ENCODE data around the gene ATRNL1.
"Not testable (repeated sequence)": the region's sequence is repeated elsewhere in the genome, so short reads cannot be mapped to it uniquely, and the experiment has no call there.

The ATRNL1 gene

DNA sequence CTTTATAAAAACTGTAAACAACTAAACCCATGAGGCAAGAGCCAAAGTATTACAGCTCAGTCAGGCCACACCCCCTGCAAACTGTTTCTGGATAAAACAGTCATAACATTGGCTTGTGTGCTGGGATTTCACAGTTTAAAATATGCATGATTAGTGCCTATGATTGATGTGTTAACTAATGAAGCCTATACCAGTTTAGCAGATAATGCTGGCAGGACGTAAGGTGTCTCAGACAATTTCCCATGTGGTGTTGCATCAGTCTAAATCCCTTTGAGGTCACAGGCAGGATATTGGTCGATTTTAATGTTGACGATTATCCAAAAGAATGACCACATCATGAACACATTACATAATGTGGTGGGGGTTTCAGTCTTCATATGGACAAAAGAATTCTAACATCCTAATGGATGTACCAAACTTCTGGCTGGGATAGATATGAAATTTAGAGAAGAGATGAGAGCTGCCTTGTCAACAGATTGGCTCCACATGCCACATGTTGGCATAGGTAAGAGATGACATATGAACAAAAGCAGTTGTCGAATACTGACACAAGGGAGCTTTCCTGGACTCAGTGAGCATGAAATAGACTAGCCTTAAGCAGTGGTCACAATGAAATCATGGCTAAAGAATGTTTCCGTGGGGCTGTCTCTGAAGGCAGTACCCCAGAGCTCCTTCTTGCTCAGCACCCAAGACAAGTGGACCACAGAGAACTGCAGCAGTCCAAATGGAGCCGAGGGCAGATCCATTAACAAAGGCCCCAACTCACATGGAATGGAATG, 734.3 kb downstream of the ATRNL1 start:
- DNase-seq (ENCODE audit: insufficient read length, low spot score) (no peak), FAIRE-seq (no peak)

DNA sequence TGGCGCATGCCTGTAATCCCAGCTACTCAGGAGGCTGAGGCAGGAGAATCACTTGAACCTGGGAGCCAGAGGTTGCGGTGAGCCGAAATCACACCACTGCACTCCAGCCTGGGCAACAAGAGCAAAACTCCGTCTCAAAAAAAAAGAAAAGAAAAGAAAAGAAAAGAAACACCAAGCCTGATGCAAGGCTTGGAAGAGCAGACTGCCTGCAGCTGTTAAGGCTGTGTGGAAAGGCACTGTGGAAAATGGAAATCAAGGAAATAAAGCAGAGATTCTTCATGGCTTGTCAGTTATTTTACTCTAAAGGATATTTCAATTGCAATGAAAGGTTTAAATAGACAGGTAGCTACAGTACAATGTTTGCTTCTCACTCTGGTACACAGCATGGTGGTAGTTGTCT, 735.0 kb downstream of the ATRNL1 start:
- not testable (repeated sequence) for FAIRE-seq; DNase-seq (ENCODE audit: insufficient read length, low spot score)

DNA sequence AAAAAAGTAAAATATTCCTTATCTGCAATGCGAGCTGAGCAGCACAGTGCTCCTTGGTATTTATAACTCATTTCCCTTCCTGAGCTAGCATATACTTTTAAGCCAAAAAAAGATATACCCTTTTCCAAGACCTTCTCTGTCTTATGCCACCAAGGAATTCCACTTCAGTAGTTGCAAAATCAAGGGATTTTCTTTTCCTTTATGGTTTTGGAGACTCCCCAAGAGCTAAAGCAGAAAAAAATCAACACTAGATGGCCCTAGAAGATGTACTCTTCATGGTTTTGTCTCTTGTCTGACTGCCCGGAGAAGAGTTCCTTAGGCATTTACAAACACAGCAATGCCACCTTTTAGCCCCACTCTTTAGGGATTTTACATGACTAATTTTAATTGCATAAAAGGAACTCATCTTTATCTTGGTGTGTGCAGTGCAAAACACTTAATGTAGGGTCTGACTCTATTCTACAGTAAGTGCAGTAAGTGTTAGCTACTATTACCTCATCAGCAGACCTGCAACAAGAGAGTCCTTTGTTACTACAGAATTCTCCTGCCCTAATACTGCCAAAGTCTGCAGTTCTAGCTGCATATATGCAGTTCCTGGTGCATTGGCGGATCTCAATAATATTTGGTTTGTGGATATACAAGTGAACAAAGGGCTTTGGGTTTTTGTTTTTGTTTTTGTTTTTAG, 736.5 kb downstream of the ATRNL1 start:
- peak; percentile 11 for DNase-seq (ENCODE audit: insufficient read length, low spot score)
- no peak for FAIRE-seq

DNA sequence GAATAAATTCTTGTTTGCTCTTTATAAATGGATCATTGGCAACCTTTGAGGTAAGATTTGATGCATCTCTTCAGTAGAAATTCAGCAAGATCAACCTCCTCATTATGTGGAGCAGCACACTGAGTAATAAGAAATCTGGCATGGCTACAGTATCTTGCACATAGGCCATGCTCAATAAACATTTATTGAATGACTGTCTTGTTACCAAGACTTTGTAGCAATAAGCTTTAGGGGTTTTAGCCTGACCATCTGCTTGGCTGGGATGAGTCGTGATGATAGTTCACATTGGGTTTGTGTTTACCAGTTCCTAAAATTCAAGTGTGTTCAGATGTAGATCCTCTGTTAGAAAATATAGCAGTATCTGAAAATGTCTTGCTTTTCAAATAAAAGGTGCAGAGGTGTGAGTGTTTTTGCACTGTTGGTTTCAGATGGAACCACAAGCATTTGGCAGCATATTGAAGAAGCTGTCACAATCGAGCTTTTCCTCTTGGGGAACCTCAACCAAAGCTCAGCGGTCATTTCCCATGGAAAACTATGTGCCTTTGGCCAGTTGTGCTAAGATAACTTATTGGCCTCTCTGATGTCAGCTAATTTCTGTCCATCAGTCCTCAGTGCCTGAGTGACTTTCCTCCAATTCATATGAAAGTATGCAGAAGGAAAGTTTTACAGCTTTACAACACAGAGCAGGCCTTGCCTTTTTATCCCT, 737.3 kb downstream of the ATRNL1 start:
- FAIRE-seq (no peak), DNase-seq (ENCODE audit: insufficient read length, low spot score) (no peak)

DNA sequence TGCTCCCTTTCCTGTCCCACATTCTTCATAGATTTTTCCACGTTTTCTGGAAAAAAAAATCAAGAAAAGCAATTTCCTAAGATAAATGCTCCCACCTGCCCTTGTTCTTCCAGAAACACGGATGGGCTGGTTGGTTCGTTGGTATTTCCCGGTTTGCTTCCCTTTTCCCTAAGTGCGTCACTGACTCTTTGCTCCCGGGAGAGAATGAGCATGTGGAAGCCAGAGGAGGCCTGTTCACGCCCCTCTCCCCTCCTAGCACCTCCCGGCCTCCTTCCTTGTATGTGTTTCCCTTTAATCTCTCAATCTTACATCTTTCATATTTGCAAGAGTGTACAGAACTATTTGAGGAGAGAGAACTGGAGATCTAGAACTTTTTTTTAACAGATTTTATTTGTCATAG, 737.9 kb downstream of the ATRNL1 start:
- no peak for DNase-seq (ENCODE audit: insufficient read length, low spot score)
- no peak for FAIRE-seq

DNA sequence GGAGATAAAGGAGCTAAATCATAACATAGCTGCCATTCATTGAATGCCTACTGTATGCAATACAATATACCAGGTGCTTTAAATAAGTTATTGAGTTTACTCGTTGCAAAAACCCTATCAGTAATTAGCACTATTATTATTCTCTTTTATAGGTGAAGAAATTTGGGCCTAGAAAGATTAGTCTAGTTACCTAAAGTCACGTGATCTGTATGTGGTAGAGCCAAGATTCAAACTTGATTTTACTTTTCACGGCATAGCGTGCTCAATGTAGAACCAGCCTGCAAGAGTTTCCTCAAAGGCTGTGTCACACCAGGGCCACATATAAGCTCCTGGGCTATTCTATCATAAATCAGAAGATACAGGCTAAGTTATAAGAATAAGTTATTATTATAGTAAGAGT, 740.0 kb downstream of the ATRNL1 start:
- no peak for FAIRE-seq
- DNase-seq (ENCODE audit: insufficient read length, low spot score): no peak

DNA sequence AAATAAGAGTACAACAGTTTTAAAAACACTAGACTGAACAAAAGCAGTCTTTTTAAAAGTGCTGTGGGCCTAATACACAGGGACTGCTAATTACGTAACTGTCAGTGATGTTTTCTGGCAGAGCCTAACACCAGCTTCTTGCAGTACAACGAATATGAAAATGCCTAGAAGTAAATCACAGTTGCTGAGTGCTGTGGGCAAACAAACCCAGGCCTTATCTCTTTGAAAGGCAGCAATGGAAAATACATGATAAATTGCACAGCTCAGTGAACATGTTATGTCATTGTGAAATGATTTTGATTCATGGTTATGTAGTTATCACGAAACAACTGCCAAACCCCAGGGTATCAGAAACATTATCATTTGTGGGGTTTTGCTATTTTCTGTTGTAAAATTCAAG, 751.4 kb downstream of the ATRNL1 start:
- no peak for FAIRE-seq

DNA sequence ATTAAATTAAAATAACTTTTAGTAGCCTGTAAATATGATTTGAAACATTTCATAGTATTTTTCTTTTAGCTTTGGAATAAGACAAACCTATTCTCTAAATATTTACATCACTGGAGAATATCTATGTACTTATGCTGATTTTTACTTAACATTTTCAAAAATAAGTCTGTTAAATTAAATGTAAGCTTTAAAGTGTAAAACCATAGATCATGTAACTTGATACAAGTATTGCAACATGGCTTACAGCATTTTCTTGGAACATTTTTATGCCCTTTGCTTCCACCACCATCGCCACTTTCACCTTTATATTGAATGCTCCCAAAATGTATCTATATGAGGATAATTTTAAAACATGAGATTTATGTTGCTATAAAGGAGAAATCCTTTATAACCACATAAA, 752.8 kb downstream of the ATRNL1 start:
- FAIRE-seq (no peak), DNase-seq (ENCODE audit: insufficient read length, low spot score) (no peak)

More for the DNA sequence above, 751.4 kb downstream of the ATRNL1 start:
- DNase-seq (ENCODE audit: insufficient read length, low spot score): no peak

DNA sequence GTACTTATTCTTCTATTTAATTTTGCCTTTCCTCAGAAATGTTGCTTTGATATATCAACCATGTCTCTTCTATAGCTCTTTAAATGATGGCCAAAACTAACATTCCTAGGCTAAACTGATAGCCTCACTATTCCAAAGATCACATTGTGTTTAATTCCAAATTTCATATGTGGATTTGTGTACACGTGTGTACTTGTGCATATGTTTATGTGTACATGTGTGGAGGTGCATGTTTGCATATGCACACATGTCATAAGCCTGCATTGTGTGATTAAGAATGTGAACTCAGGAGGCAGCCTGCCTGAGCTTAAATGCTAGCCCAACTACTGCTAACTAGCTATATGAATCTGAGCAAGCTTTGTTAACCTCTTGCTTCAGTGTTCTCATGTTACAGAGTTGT, 753.4 kb downstream of the ATRNL1 start:
- no peak for DNase-seq (ENCODE audit: insufficient read length, low spot score)
- no peak for FAIRE-seq

DNA sequence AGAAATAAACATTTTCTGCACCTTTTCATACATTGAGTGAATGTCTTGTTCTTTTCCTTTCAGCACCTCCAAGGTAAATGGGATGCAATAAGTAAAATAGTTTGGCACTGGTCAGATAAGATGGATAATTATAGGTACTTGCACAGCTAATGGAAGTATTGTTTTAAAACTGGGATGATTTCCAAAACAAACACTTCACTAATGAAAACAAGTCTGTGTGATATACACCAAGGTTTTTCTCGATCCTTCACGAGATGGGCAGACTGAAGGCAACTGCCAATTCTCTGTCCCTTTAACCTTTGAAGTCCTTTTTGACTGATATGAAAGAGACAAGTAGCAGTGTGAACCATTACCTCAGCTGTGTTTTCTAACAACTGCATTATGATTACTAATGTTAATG, 756.0 kb downstream of the ATRNL1 start:
- no peak for FAIRE-seq
- no peak for DNase-seq (ENCODE audit: insufficient read length, low spot score)

DNA sequence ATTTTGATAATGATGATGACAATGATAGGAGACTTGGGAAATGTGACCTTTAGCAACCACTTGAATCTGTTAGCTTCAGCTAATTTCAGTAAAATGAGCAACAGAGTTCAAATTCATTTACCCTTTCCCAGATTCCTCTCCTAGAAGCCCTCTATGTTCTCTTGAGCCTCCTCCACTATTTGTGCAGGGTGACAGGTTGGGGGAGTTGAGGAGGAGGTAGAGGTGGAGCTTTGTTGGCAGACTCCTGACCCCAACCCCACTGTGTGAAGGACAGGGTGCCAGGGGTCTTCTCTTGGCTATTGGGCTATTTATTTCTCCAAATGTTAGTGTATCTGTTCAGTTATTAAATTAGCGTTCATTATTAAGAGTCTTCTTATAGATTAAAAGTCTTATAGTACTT, 757.5 kb downstream of the ATRNL1 start:
- FAIRE-seq (no peak), DNase-seq (ENCODE audit: insufficient read length, low spot score) (no peak)

DNA sequence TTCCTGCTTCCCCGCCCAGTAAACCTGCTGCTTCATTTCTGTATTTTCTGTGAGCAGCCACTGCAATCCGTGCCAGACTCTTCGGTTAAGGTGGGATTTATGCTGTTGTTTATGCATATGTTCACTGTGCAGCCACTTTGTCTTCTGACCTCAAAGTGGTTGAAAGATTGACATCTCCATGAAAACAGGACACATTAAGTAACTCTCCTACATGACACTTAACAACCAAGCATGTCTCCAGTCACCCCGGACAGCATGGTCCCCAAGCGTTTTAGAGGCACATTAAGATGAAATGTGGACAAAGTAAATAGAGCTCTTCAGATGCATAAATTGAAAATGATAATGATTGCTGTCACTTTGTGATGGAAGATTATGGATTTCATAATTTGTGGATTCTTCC, 758.5 kb downstream of the ATRNL1 start:
- no peak for FAIRE-seq

DNA sequence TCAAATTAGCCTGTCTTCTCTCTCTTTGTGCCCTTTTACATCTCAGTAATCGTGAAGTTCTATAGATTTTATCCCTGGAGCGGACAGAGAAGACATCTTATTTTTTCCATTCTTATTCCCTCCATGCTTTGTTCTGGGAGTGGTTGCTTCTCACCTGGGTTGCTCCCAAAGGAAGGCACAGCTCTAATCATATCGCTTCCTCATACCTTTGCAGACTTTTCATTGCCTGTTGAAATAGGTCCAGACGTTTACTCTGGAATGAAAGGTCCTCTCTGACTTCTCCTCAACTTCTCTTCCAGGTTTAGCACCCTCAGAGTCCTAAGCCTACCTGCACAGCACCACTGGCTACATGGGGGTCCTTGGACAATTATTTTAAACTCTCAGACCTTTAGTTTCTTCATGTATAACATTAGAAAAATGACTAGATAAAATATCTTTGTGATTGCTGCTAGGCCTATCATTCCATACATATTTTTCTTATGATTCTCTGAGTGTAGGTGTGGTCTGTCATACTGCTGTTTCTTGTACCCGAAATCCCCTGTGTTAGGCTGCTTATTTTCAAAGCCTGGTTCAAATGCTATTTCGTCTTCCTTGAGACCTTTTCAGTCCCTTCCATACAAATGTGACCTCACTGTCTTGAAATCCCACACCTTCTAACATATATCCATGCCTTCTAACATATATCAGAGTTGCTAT, 761.7 kb downstream of the ATRNL1 start:
- no peak for FAIRE-seq
- DNase-seq (ENCODE audit: insufficient read length, low spot score): peak; percentile 7

More for the DNA sequence above, 758.5 kb downstream of the ATRNL1 start:
- no peak for DNase-seq (ENCODE audit: insufficient read length, low spot score)

DNA sequence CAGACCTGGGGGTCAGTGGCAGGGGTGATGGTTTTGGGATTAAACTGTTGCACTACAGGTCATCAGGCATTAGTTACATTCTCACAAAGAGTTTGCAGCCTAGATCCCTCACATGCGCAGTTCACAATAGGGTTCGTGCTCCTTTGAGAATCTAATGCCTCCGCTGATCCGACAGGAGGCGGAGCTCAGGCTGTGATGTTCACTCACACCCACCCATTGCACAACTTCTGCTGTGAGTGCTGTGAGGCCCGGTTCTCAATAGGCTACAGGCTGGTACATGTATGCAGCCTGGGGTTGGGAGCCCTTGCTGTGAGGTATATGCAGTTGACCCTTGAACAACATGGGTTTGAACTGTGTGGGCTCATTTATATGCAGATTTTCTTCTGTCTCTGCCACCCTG, 763.4 kb downstream of the ATRNL1 start:
- FAIRE-seq (no peak), DNase-seq (ENCODE audit: insufficient read length, low spot score) (no peak)

DNA sequence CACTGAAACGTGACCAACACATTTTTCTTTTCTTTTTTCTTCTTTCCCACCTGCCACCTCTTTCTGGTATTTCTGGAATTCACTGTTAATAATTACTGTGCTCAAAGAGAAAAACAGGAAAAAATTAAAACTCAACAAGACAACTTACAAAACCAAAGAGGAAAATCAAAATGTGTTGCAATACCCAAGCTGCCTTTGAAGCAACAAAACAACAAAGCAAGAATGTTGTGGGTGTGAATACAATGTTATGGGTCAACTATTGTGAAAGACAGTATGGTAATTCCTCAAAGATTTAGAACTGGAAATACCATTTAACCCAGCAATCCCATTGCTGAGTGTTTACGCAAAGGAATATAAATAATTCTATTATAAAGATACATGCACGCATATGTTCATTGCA, 764.7 kb downstream of the ATRNL1 start:
- no peak for FAIRE-seq
- DNase-seq (ENCODE audit: insufficient read length, low spot score): no peak

DNA sequence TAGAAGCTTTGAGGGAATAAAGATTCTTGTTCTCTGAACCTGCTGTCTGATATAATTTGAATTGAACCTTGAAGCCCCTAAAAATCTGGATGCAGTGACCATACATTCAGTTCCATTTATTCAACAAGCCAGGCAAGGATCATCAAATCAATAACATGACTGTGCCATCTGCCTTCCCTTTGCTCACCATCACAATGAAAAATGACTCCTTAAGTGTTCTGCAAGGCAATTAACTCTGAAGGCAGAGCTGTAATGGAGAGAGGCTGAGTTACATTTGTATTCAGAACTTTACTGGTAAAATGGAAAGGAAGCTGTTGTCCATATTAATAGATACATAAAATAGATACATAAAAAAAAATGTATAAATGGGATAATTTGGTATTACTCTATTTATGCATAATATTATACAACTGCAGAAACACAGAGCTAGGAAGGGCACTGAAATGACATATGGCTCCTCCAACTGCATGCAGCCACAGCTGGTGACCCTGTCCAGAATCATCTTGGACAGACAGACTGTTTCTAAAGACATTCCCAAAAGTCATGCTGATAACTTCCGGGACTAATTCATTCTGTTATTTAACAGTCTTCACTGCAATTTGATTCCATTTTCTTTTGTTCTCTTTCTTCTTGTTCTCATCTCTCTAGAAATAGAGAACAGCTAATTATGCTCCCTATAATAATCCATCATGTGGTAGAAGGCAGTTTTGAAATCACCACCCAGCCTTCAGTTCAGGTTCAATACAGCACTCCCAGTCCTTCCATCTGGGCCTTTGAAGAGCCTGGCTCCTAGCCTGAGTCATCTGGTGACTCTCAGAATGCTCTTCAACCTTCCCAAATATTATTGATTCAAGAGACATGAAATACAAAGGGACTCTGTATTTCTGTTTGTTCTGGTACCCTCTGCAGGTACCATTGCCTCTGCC, 767.3 kb downstream of the ATRNL1 start:
- FAIRE-seq: no peak
- no peak for DNase-seq (ENCODE audit: insufficient read length, low spot score)

DNA sequence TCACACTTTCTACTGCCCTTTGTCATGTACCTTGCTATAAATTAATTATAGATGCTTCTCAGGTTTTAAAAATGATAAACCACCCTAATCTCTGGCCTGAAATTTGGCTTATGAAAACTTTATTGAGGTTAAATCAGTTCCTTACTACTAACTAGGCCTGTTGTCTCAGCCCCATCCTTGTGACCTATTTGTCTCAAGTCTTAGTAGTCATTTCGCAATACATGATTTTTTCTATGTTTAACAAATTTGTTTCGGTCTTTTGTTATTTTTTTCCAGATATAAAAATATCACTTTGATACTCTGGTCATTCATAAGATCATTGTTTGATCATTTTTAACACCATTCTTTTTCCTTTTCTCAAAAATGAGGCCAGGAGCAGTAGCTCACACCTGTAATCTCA, 768.3 kb downstream of the ATRNL1 start:
- no peak for FAIRE-seq
- DNase-seq (ENCODE audit: insufficient read length, low spot score): no peak

DNA sequence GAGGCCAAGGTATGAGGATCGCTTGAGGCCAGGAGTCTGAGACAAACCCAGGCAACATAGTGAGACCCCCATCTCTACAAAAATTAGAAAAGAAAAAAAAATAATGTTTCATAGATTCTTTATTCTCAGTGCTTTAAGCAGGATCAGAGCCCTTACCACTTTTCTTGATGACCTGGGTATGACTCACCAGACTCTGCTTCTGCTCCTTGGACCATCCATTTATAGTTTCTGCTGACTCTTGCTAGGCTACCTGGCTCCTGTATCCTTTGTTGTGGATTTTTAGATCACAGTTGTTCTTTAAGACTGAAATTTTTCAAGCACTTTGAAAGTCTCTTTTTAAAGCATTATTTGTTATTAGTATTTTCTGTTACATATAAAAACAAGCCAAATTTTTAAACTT, 768.7 kb downstream of the ATRNL1 start:
- no peak for FAIRE-seq
- DNase-seq (ENCODE audit: insufficient read length, low spot score): no peak

DNA sequence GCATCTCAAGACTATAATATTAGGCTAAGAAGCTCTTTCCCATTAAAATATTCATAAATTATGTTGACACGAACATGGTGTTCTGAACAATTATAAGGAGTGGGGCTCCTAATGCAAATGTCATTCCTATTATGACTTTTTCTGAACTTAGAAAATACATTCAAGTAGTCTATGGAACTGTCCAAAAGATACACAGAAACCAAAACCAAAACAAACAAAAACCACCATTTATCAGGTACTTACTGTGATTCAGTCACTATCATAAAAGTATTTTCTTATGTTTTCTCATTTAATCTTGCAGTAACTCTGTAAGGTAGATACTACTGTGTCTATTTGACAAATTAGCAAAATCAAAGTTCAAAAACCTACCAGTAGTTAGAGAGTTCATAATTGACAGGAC, 773.0 kb downstream of the ATRNL1 start:
- DNase-seq (ENCODE audit: insufficient read length, low spot score) (no peak), FAIRE-seq (no peak)

DNA sequence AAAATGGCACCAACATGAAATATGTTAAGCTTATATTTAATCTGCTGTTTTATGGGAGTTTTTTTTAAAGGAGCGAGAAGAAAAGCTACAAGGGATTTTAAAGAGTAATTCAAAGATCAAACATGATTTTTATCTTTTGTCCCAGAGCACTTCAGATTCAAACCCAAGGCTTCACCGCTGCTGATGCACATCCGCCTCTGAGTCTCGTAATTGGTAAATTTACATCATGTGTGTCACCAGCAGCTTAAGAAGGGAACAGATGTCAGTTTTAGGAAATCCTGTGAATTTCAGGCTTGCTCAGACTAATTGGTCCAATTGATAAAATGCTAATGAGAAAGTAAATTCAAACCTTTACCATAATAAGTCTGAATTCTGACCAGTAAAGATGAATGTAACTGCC, 773.5 kb downstream of the ATRNL1 start:
- FAIRE-seq (no peak), DNase-seq (ENCODE audit: insufficient read length, low spot score) (no peak)

Data from HTR-8/SVneo (cell line).